ENCODE data around the gene BCL2L11. TPM values are rescaled to one million over a fixed set of nuclear protein-coding genes. Genes with fewer than 3 reads are reported as not detected.

BCL2L11 gene
- total and polyA plus RNA-seq, 9 of the 15 experiments (the other 6 are each of a cell fraction or from before 2014, with no cell fraction given): 2.2 to 18.8 (median 5.0) TPM

DNA sequence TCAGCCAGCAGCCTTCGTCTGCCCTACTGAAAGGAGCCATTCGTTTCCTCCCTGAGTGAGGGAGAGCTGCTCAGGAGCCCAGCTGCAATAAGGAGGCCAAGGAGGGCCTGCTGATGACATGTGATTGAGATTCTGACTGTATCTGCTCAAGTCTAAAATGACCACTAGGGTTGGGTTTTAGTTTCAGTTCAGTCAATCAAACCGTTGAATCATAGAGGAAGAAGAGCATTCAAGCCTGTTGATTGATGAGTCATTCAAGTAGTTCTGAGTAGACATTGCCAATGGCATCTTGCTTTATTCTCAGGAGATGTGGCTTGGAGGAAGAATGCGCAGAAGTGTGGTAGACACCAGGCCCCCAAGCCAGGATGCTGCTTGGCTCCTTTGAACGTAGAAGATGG is 19.9 kb upstream of the BCL2L11 start (continued):
- TF ChIP-seq, protein P1, sequence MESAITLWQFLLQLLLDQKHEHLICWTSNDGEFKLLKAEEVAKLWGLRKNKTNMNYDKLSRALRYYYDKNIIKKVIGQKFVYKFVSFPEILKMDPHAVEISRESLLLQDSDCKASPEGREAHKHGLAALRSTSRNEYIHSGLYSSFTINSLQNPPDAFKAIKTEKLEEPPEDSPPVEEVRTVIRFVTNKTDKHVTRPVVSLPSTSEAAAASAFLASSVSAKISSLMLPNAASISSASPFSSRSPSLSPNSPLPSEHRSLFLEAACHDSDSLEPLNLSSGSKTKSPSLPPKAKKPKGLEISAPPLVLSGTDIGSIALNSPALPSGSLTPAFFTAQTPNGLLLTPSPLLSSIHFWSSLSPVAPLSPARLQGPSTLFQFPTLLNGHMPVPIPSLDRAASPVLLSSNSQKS (CRISPR knock-in tag; IDR thresholded peaks at IDR 0.05): no peak
- TF ChIP-seq, protein P2, sequence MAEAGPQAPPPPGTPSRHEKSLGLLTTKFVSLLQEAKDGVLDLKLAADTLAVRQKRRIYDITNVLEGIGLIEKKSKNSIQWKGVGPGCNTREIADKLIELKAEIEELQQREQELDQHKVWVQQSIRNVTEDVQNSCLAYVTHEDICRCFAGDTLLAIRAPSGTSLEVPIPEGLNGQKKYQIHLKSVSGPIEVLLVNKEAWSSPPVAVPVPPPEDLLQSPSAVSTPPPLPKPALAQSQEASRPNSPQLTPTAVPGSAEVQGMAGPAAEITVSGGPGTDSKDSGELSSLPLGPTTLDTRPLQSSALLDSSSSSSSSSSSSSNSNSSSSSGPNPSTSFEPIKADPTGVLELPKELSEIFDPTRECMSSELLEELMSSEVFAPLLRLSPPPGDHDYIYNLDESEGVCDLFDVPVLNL (CRISPR knock-in tag; IDR thresholded peaks at IDR 0.05; ENCODE audit: low read depth): no peak
- TF ChIP-seq KHSRP (IDR thresholded peaks at IDR 0.05): no peak
- TF ChIP-seq, protein P3, sequence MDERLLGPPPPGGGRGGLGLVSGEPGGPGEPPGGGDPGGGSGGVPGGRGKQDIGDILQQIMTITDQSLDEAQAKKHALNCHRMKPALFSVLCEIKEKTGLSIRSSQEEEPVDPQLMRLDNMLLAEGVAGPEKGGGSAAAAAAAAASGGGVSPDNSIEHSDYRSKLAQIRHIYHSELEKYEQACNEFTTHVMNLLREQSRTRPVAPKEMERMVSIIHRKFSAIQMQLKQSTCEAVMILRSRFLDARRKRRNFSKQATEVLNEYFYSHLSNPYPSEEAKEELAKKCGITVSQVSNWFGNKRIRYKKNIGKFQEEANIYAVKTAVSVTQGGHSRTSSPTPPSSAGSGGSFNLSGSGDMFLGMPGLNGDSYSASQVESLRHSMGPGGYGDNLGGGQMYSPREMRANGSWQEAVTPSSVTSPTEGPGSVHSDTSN (CRISPR knock-in tag; IDR thresholded peaks at IDR 0.05; ENCODE audit: low read depth): peak; percentile 34
- TF ChIP-seq, protein P3 (tag; conservative IDR thresholded peaks at IDR 0.05; ENCODE audit: low read depth): peak; percentile 86
- 0 out of 2 replicates have a peak, but pooled peaks have one; percentile 17 for TF ChIP-seq ARID1B (IDR thresholded peaks at IDR 0.05)
- TF ChIP-seq, protein P4, sequence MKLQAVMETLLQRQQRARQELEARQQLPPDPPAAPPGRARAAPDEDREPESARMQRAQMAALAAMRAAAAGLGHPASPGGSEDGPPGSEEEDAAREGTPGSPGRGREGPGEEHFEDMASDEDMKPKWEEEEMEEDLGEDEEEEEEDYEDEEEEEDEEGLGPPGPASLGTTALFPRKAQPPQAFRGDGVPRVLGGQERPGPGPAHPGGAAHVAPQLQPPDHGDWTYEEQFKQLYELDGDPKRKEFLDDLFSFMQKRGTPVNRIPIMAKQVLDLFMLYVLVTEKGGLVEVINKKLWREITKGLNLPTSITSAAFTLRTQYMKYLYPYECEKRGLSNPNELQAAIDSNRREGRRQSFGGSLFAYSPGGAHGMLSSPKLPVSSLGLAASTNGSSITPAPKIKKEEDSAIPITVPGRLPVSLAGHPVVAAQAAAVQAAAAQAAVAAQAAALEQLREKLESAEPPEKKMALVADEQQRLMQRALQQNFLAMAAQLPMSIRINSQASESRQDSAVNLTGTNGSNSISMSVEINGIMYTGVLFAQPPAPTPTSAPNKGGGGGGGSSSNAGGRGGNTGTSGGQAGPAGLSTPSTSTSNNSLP (IDR thresholded peaks at IDR 0.05; ENCODE audit: borderline replicate concordance, low read depth, low read length): no peak
- 0 out of 4 replicates have a peak, but pooled peaks of 1 of the 2 experiments have one; percentile 7 for TF ChIP-seq RCOR1 (IDR thresholded peaks at IDR 0.05; ENCODE audit: borderline replicate concordance in 1 of 2, low read depth in 2 of 2, low read length in 2 of 2)
- TF ChIP-seq DPF2 (IDR thresholded peaks at IDR 0.05): 0 out of 2 replicates have a peak, but pooled peaks have one; percentile 29
- TF ChIP-seq NRF1 (conservative IDR thresholded peaks at IDR 0.05 in 1 of 2, IDR thresholded peaks at IDR 0.05 in 1 of 2): peak in 1 of 2 experiments; percentile 15; a peak in 1 of 4 replicates
- no peak for TF ChIP-seq TBL1XR1 (IDR thresholded peaks at IDR 0.05; ENCODE audit: low read length in 2 of 2)
- TF ChIP-seq NFE2 (IDR thresholded peaks at IDR 0.05; ENCODE audit: low read depth): peak; percentile 46; the same call in 1 of the 2 replicates
- 0 out of 2 replicates have a peak, but pooled peaks have one; percentile 18 for TF ChIP-seq CEBPG (CRISPR knock-in tag; IDR thresholded peaks at IDR 0.05)
- TF ChIP-seq CEBPG (tag; conservative IDR thresholded peaks at IDR 0.05 in 1 of 2, IDR thresholded peaks at IDR 0.05 in 1 of 2): peak; percentile 57 to 67
- TF ChIP-seq LARP7 (IDR thresholded peaks at IDR 0.05): no peak
